ENCODE measurements around the gene MAGI2.

- TF ChIP-seq POLR2A (IDR thresholded peaks at IDR 0.05), result no peak
- TF ChIP-seq CTCF (IDR thresholded peaks at IDR 0.05), result no peak
These were observed 1450.8 kb downstream of the MAGI2 start for GRCh38 chr7:78002715-78003114.
